H9 (cell line): ENCODE results near the gene USP44. TPM values are rescaled to one million over a fixed set of nuclear protein-coding genes. Genes with fewer than 3 reads are reported as not detected.

Experiments
- DNase-seq: peaks from one replicate; pipeline ENCODE4 v3.0.0-alpha.2; 2017
- H2AFZ ChIP-seq: one replicate; pipeline ENCODE4 v1.6.1; 2013; ENCODE audit warnings: mild to moderate bottlenecking, low read length, control low read depth, moderate library complexity
- H2AK5ac ChIP-seq: 2 replicates; pipeline ENCODE4 v1.6.1; 2013; ENCODE audit warnings: low read length, control low read depth, mixed read lengths; ENCODE audit not compliant: insufficient read length
- H2BK120ac ChIP-seq: one replicate; pipeline ENCODE4 v1.6.1; 2013; ENCODE audit warnings: low read depth, mild to moderate bottlenecking, low read length, control low read depth, inconsistent platforms; ENCODE audit not compliant: poor library complexity, severe bottlenecking
- H2BK12ac ChIP-seq: 2 replicates; pipeline ENCODE4 v1.6.1; 2013; ENCODE audit warnings: low read length, control low read depth, mixed read lengths, low read depth; ENCODE audit not compliant: insufficient read length
- H2BK15ac ChIP-seq: 2 replicates; pipeline ENCODE4 v1.6.1; 2013; ENCODE audit warnings: low read depth, low read length, control low read depth
- H2BK20ac ChIP-seq: one replicate; pipeline ENCODE4 v1.6.1; 2013; ENCODE audit warnings: low read depth, mild to moderate bottlenecking, low read length, control low read depth, inconsistent platforms; ENCODE audit not compliant: poor library complexity, severe bottlenecking
- H2BK5ac ChIP-seq: 2 replicates; pipeline ENCODE4 v1.6.1; 2013; ENCODE audit warnings: low read length, control low read depth, mixed read lengths; ENCODE audit not compliant: insufficient read length
- H3K14ac ChIP-seq: 2 replicates; pipeline ENCODE4 v1.6.1; 2013; ENCODE audit warnings: low read length, control low read depth; ENCODE audit not compliant: insufficient read depth
- H3K18ac ChIP-seq: 2 replicates; pipeline ENCODE4 v1.6.1; 2013; ENCODE audit warnings: low read depth, mild to moderate bottlenecking, mixed read lengths, low read length, control low read depth; ENCODE audit not compliant: insufficient read length
- H3K23ac ChIP-seq: 2 replicates; pipeline ENCODE4 v1.6.1; 2013; ENCODE audit warnings: low read length, control low read depth, mixed read lengths, low read depth; ENCODE audit not compliant: insufficient read length
- H3K23me2 ChIP-seq: 2 replicates; pipeline ENCODE4 v1.6.1; 2013; ENCODE audit warnings: low read depth, mild to moderate bottlenecking, mixed read lengths, low read length, control low read depth; ENCODE audit not compliant: insufficient read length, poor library complexity, severe bottlenecking
- H3K27ac ChIP-seq: 2 replicates; pipeline ENCODE4 v1.5.1; 2013; ENCODE audit warnings: low read length, control low read depth, mixed read lengths, low read depth; ENCODE audit not compliant: insufficient read length
- H3K27me3 ChIP-seq: 2 replicates; pipeline ENCODE4 v1.6.1; 2013; ENCODE audit warnings: low read length, control low read depth, inconsistent platforms; ENCODE audit not compliant: insufficient read depth
- H3K4ac ChIP-seq: 2 replicates; pipeline ENCODE4 v1.6.1; 2013; ENCODE audit warnings: low read depth, mild to moderate bottlenecking, control low read depth, inconsistent platforms, low read length, moderate library complexity
- H3K4me1 ChIP-seq: 2 replicates; pipeline ENCODE4 v1.6.1; 2013; ENCODE audit warnings: low read length, control low read depth, inconsistent platforms; ENCODE audit not compliant: insufficient read depth
- H3K4me2 ChIP-seq: 2 replicates; pipeline ENCODE4 v1.6.1; 2013; ENCODE audit warnings: low read length, control low read depth, mixed read lengths; ENCODE audit not compliant: insufficient read length, insufficient read depth
- H3K56ac ChIP-seq: 2 replicates; pipeline ENCODE4 v1.6.1; 2013; ENCODE audit warnings: low read depth, mild to moderate bottlenecking, mixed read lengths, low read length, control low read depth; ENCODE audit not compliant: insufficient read length
- H3K79me1 ChIP-seq: 2 replicates; pipeline ENCODE4 v1.6.1; 2013; ENCODE audit warnings: low read depth, mild to moderate bottlenecking, moderate library complexity, low read length, control low read depth, inconsistent platforms; ENCODE audit not compliant: insufficient read depth, poor library complexity, severe bottlenecking
- H3K79me2 ChIP-seq: 2 replicates; pipeline ENCODE4 v1.6.1; 2013; ENCODE audit warnings: low read length, control low read depth, inconsistent platforms; ENCODE audit not compliant: insufficient read depth
- H3K9ac ChIP-seq: 2 replicates; pipeline ENCODE4 v1.6.1; 2013; ENCODE audit warnings: low read length, control low read depth, mixed read lengths; ENCODE audit not compliant: insufficient read length; ENCODE audit errors: extremely low read depth
- H3K9me3 ChIP-seq: one replicate; pipeline ENCODE4 v1.6.1; 2013; ENCODE audit warnings: low read depth, low read length, inconsistent platforms; ENCODE audit not compliant: control insufficient read depth
- H3T11ph ChIP-seq: one replicate; pipeline ENCODE4 v1.6.1; 2013; ENCODE audit warnings: mild to moderate bottlenecking, low read length, control low read depth, inconsistent platforms
- H4K20me1 ChIP-seq: one replicate; pipeline ENCODE4 v1.6.1; 2013; ENCODE audit not compliant: control insufficient read depth, insufficient read length, insufficient read depth
- H4K5ac ChIP-seq: 2 replicates; pipeline ENCODE4 v1.6.1; 2013; ENCODE audit warnings: low read depth, mild to moderate bottlenecking, mixed read lengths, low read length, control low read depth; ENCODE audit not compliant: insufficient read length
- H4K8ac ChIP-seq: replicated peaks from 2 replicates; pipeline ENCODE4 v1.6.1; 2013; ENCODE audit warnings: low read length, control low read depth, mixed read lengths, low read depth; ENCODE audit not compliant: insufficient read length
- H4K91ac ChIP-seq: 2 replicates; pipeline ENCODE4 v1.6.1; 2013; ENCODE audit warnings: low read depth, mild to moderate bottlenecking, moderate library complexity, mixed read lengths, low read length, control low read depth; ENCODE audit not compliant: insufficient read length
- H3K27ac Mint-ChIP-seq, 3 experiments: 2 replicates in 2 of 3; 3 replicates in 1 of 3; pipeline ENCODE4 v1.8.0; 2020 to 2021; ENCODE audit warnings: mixed read lengths in 3 of 3, mild to moderate bottlenecking in 1 of 3, moderate library complexity in 1 of 3
- H3K27me3 Mint-ChIP-seq: 2 replicates; pipeline ENCODE4 v1.8.0; 2021; ENCODE audit warnings: low read depth, mild to moderate bottlenecking, moderate library complexity, mixed read lengths
- H3K36me3 Mint-ChIP-seq, 3 experiments: 2 replicates in 2 of 3; 3 replicates in 1 of 3; pipeline ENCODE4 v1.8.0; 2020 to 2021; ENCODE audit warnings: low read depth in 3 of 3, mixed read lengths in 3 of 3; ENCODE audit not compliant: insufficient read depth in 1 of 3
- H3K4me1 Mint-ChIP-seq, 2 experiments: 2 replicates each; pipeline ENCODE4 v1.8.0; 2020; ENCODE audit warnings: mixed read lengths in 2 of 2
- H3K4me3 Mint-ChIP-seq, 2 experiments: 2 replicates in 1 of 2; 3 replicates in 1 of 2; pipeline ENCODE4 v1.8.0; 2020 to 2021; ENCODE audit warnings: mild to moderate bottlenecking in 2 of 2, mixed read lengths in 2 of 2, moderate library complexity in 1 of 2
- H3K9me3 Mint-ChIP-seq, 2 experiments: 2 replicates in 1 of 2; 3 replicates in 1 of 2; pipeline ENCODE4 v1.8.0; 2020; ENCODE audit warnings: mild to moderate bottlenecking in 2 of 2, mixed read lengths in 2 of 2, moderate library complexity in 1 of 2
- CTCF ChIP-seq: fragments of 200-600 bp; sonication (generic); conservative IDR thresholded peaks from 3 replicates; pipeline ENCODE4 v1.8.0; 2021; ENCODE audit warnings: antibody characterized with exemption, mild to moderate bottlenecking
- WGBS: extraction: QIAGEN DNeasy Blood & Tissue Kit; methylation state at CpG from one replicate; pipeline ENCODE4 v1.1.7; 2013; ENCODE audit warnings: missing lambda C conversion rate, low lambda C conversion rate, mixed read lengths; ENCODE audit not compliant: insufficient read length; ENCODE audit errors: extremely low coverage; 5-methylcytosine and 5-hydroxymethylcytosine counted together
- total RNA-seq: library from RNA; stranded (reverse); gene quantifications from 2 replicates; pipeline ENCODE4 v1.2.1, GENCODE V29; 2021

Gene USP44
- total RNA-seq, 1 experiment from 2014 or later = 185 TPM

GRCh38 chr12:95529693-95530225 lies 21.5 kb downstream of the USP44 start:
- Histone ChIP-seq H3K18ac (no peak overlapping the region), H2BK5ac (no peak overlapping the region), H3K27ac (no peak overlapping the region), H2BK20ac (no peak overlapping the region), H4K5ac (no peak overlapping the region), H3T11ph (no peak overlapping the region), H2BK120ac (no peak overlapping the region), H3K79me2 (peaks cover 47% of the 10 kb centered on the region), H3K23ac (no peak overlapping the region), H3K4ac (no peak overlapping the region), H2AFZ (no peak overlapping the region), H3K4me2 (no peak overlapping the region), H4K20me1 (peaks cover 3% of the 10 kb centered on the region), H3K14ac (no peak overlapping the region), H2BK15ac (no peak overlapping the region), H3K4me1 (no peaks in the 10 kb centered on the region), H3K56ac (no peak overlapping the region), H4K8ac (no peak overlapping the region), H3K9ac (no peak overlapping the region), H4K91ac (no peak overlapping the region), H3K79me1 (peaks cover 15% of the 10 kb centered on the region), H3K9me3 (no peaks in the 10 kb centered on the region), H2BK12ac (no peak overlapping the region), H3K27me3 (no peaks in the 10 kb centered on the region), H3K23me2 (no peaks in the 10 kb centered on the region), H2AK5ac (no peak overlapping the region)
- Mint-ChIP-seq H3K27me3 (no peaks in the 10 kb centered on the region), H3K9me3 (no peaks in the 10 kb centered on the region), H3K4me3 (no peak overlapping the region; a peak in 1 of 5 replicates), H3K4me1 (peaks cover 20 to 24% of the 10 kb centered on the region in 2 experiments), H3K27ac (peak overlapping the region in 1 of 3 experiments; percentile 34; a peak in 2 of 7 replicates), H3K36me3 (peaks cover 53 to 86% (median 65%) of the 10 kb centered on the region in 3 experiments)
- no peak for TF ChIP-seq CTCF
- WGBS = no CpG with 5 or more reads among the region's 4 CpGs
- no peak for DNase-seq
